HEK293 (cell line): ENCODE data around the gene SUSD3.

Experiments used
- BCL11B ChIP-seq: fragments of 450-650 bp; formaldehyde crosslinking; IDR thresholded peaks from 2 replicates; pipeline ENCODE4 v1.5.1; 2016; ENCODE audit warnings: low read depth, missing biosample characterization, missing genetic modification characterization
- EGR2 ChIP-seq: fragments of 450-650 bp; formaldehyde crosslinking; IDR thresholded peaks from 2 replicates; pipeline ENCODE4 v1.5.1; 2016; ENCODE audit warnings: low read depth, missing biosample characterization, missing genetic modification characterization
- GLI2 ChIP-seq: fragments of 450-650 bp; formaldehyde crosslinking; IDR thresholded peaks from 2 replicates; pipeline ENCODE4; 2017; ENCODE audit warnings: missing biosample characterization, missing genetic modification characterization, low read depth, borderline replicate concordance
- MEIS1 ChIP-seq: sonication (generic); formaldehyde crosslinking; IDR thresholded peaks from 2 replicates; pipeline ENCODE4 v1.8.1; 2022; ENCODE audit warnings: missing genetic modification reagents, mild to moderate bottlenecking, borderline replicate concordance
- OVOL3 ChIP-seq: fragments of 450-650 bp; formaldehyde crosslinking; IDR thresholded peaks from 2 replicates; pipeline ENCODE4 v1.5.1; 2016; ENCODE audit warnings: missing biosample characterization, missing genetic modification characterization
- SCRT2 ChIP-seq: fragments of 450-650 bp; formaldehyde crosslinking; IDR thresholded peaks from 2 replicates; pipeline ENCODE4 v1.5.1; 2016; ENCODE audit warnings: missing biosample characterization, missing genetic modification characterization
- SP7 ChIP-seq: fragments of 450-650 bp; formaldehyde crosslinking; IDR thresholded peaks from 2 replicates; pipeline ENCODE4 v1.5.1; 2016; ENCODE audit warnings: missing biosample characterization, missing genetic modification characterization
- ZFP3 ChIP-seq: fragments of 450-650 bp; formaldehyde crosslinking; IDR thresholded peaks from 2 replicates; pipeline ENCODE4 v1.5.1; 2016; ENCODE audit warnings: low read depth, missing biosample characterization, missing genetic modification characterization
- ZFP41 ChIP-seq: fragments of 450-650 bp; formaldehyde crosslinking; IDR thresholded peaks from 2 replicates; pipeline ENCODE4 v1.5.1; 2016; ENCODE audit warnings: missing biosample characterization, missing genetic modification characterization, borderline replicate concordance
- ZNF157 ChIP-seq: fragments of 450-650 bp; formaldehyde crosslinking; IDR thresholded peaks from 2 replicates; pipeline ENCODE4 v1.5.1; 2016; ENCODE audit warnings: missing biosample characterization, missing genetic modification characterization
- ZNF221 ChIP-seq: fragments of 450-650 bp; formaldehyde crosslinking; IDR thresholded peaks from 2 replicates; pipeline ENCODE4 v1.5.1; 2017; ENCODE audit warnings: missing biosample characterization, missing genetic modification characterization, borderline replicate concordance
- ZNF248 ChIP-seq: fragments of 450-650 bp; formaldehyde crosslinking; IDR thresholded peaks from 2 replicates; pipeline ENCODE4 v1.5.1; 2017; ENCODE audit warnings: missing biosample characterization, missing genetic modification characterization
- ZNF292 ChIP-seq: fragments of 450-650 bp; formaldehyde crosslinking; IDR thresholded peaks from 2 replicates; pipeline ENCODE4 v1.5.1; 2016; ENCODE audit warnings: low read depth, missing biosample characterization, missing genetic modification characterization, borderline replicate concordance
- ZNF366 ChIP-seq: fragments of 450-650 bp; formaldehyde crosslinking; conservative IDR thresholded peaks from 2 replicates; pipeline ENCODE4 v1.5.1; 2016; ENCODE audit warnings: missing biosample characterization, missing genetic modification characterization
- ZNF404 ChIP-seq: fragments of 450-650 bp; formaldehyde crosslinking; IDR thresholded peaks from 2 replicates; pipeline ENCODE4 v1.5.1; 2017; ENCODE audit warnings: missing biosample characterization, missing genetic modification characterization
- ZNF426 ChIP-seq: fragments of 450-650 bp; formaldehyde crosslinking; IDR thresholded peaks from 2 replicates; pipeline ENCODE4 v1.5.1; 2017; ENCODE audit warnings: missing biosample characterization, missing genetic modification characterization, mild to moderate bottlenecking, inconsistent platforms, moderate library complexity
- ZNF513 ChIP-seq: fragments of 450-650 bp; IDR thresholded peaks from 2 replicates; pipeline ENCODE4 v1.5.1; 2018; ENCODE audit warnings: missing biosample characterization, missing genetic modification characterization
- ZNF518A ChIP-seq: fragments of 450-650 bp; formaldehyde crosslinking; conservative IDR thresholded peaks from 2 replicates; pipeline ENCODE4 v1.5.1; 2016; ENCODE audit warnings: low read depth, missing biosample characterization, missing genetic modification characterization
- ZNF521 ChIP-seq: fragments of 450-650 bp; formaldehyde crosslinking; IDR thresholded peaks from 2 replicates; pipeline ENCODE4 v1.5.1; 2017; ENCODE audit warnings: missing biosample characterization, mild to moderate bottlenecking, missing genetic modification characterization
- ZNF530 ChIP-seq: fragments of 450-650 bp; formaldehyde crosslinking; IDR thresholded peaks from 2 replicates; pipeline ENCODE4 v1.5.1; 2016; ENCODE audit warnings: low read depth, missing biosample characterization, missing genetic modification characterization
- ZNF558 ChIP-seq: fragments of 450-650 bp; formaldehyde crosslinking; IDR thresholded peaks from 2 replicates; pipeline ENCODE4 v1.5.1; 2016; ENCODE audit warnings: missing biosample characterization, missing genetic modification characterization
- ZNF560 ChIP-seq: fragments of 450-650 bp; formaldehyde crosslinking; IDR thresholded peaks from 2 replicates; pipeline ENCODE4 v1.5.1; 2017; ENCODE audit warnings: missing biosample characterization, missing genetic modification characterization, borderline replicate concordance
- ZNF626 ChIP-seq: fragments of 450-650 bp; sonication (Bioruptor Pico); formaldehyde crosslinking; IDR thresholded peaks from 2 replicates; pipeline ENCODE4 v1.5.1; 2018; ENCODE audit warnings: missing biosample characterization, missing genetic modification characterization, inconsistent platforms
- ZNF645 ChIP-seq: fragments of 450-650 bp; formaldehyde crosslinking; IDR thresholded peaks from 2 replicates; pipeline ENCODE4; 2016; ENCODE audit warnings: missing biosample characterization, missing genetic modification characterization
- ZNF791 ChIP-seq: fragments of 450-650 bp; formaldehyde crosslinking; IDR thresholded peaks from 2 replicates; pipeline ENCODE4 v1.5.1; 2016; ENCODE audit warnings: missing biosample characterization, missing genetic modification characterization
- ZSCAN16 ChIP-seq: fragments of 450-650 bp; formaldehyde crosslinking; IDR thresholded peaks from 2 replicates; pipeline ENCODE4 v1.5.1; 2016; ENCODE audit warnings: missing biosample characterization, missing genetic modification characterization
- TF ChIP-seq, protein P1 (sequence below): fragments of 450-650 bp; formaldehyde crosslinking; IDR thresholded peaks from 2 replicates; pipeline ENCODE4 v1.5.1; 2016; ENCODE audit warnings: missing biosample characterization, missing genetic modification characterization
- TF ChIP-seq, protein P2 (sequence below): fragments of 450-650 bp; formaldehyde crosslinking; IDR thresholded peaks from 2 replicates; pipeline ENCODE4 v1.5.1; 2017; ENCODE audit warnings: missing biosample characterization, missing genetic modification characterization

Gene SUSD3

DNA sequence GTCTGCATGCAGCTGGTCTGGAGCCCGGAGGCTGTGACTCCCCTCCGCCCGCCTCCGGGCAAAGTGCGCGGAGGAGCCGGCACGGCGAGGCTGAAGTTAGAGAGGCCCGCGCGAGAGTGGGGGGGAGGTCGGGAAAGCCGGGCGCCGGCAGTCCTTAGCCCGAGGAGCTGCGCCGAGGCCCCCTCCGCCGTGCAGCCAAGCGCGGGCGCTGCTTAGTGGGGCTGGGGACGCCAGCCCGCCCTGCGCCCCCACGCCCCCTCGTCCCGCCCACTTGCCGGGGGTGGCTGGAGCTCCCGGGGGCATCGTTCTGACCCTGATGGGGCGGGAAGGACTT, 75.1 kb downstream of the SUSD3 start (continued):
- no peak for TF ChIP-seq ZNF645 (tag by site-specific recombination)
- no peak for TF ChIP-seq ZNF366 (tag by site-specific recombination)
- TF ChIP-seq, protein P1, sequence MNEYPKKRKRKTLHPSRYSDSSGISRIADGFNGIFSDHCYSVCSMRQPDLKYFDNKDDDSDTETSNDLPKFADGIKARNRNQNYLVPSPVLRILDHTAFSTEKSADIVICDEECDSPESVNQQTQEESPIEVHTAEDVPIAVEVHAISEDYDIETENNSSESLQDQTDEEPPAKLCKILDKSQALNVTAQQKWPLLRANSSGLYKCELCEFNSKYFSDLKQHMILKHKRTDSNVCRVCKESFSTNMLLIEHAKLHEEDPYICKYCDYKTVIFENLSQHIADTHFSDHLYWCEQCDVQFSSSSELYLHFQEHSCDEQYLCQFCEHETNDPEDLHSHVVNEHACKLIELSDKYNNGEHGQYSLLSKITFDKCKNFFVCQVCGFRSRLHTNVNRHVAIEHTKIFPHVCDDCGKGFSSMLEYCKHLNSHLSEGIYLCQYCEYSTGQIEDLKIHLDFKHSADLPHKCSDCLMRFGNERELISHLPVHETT (tag by site-specific recombination): no peak
- no peak for TF ChIP-seq BCL11B (tag by site-specific recombination)
- TF ChIP-seq, protein P2, sequence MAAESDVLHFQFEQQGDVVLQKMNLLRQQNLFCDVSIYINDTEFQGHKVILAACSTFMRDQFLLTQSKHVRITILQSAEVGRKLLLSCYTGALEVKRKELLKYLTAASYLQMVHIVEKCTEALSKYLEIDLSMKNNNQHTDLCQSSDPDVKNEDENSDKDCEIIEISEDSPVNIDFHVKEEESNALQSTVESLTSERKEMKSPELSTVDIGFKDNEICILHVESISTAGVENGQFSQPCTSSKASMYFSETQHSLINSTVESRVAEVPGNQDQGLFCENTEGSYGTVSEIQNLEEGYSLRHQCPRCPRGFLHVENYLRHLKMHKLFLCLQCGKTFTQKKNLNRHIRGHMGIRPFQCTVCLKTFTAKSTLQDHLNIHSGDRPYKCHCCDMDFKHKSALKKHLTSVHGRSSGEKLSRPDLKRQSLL (tag by site-specific recombination): no peak
- no peak for TF ChIP-seq OVOL3
- TF ChIP-seq ZNF558 (tag by site-specific recombination): no peak
- TF ChIP-seq ZNF521 (tag by site-specific recombination): no peak
- no peak for TF ChIP-seq ZFP3 (tag by site-specific recombination)
- no peak for TF ChIP-seq ZNF513 (tag by site-specific recombination)
- TF ChIP-seq ZNF560: no peak
- no peak for TF ChIP-seq ZNF530
- TF ChIP-seq SP7 (tag by site-specific recombination): peak; percentile 35; the same call in 1 of the 2 replicates
- no peak for TF ChIP-seq ZNF791 (tag by site-specific recombination)
- no peak for TF ChIP-seq ZNF292 (tag by site-specific recombination)
- no peak for TF ChIP-seq ZFP41 (tag by site-specific recombination)
- TF ChIP-seq ZNF248 (tag by site-specific recombination): no peak
- TF ChIP-seq ZNF157 (tag by site-specific recombination): no peak
- no peak for TF ChIP-seq ZNF404 (tag by site-specific recombination)
- TF ChIP-seq ZNF626 (tag by site-specific recombination): no peak
- 0 out of 2 replicates have a peak, but pooled peaks have one; percentile 14 for TF ChIP-seq ZSCAN16 (tag by site-specific recombination)
- no peak for TF ChIP-seq GLI2
- TF ChIP-seq EGR2 (tag by site-specific recombination): peak; percentile 34; the same call in 1 of the 2 replicates
- no peak for TF ChIP-seq ZNF221 (tag by site-specific recombination)
- no peak for TF ChIP-seq ZNF518A (tag by site-specific recombination)
- 0 out of 2 replicates have a peak, but pooled peaks have one; percentile 23 for TF ChIP-seq SCRT2 (tag by site-specific recombination)
- TF ChIP-seq MEIS1 (CRISPR knock-in tag): no peak
- no peak for TF ChIP-seq ZNF426 (tag by site-specific recombination)
